ENCODE results near the gene GRIN2A. TPM values are rescaled to one million over a fixed set of nuclear protein-coding genes. Genes with fewer than 3 reads are reported as not detected.

Gene GRIN2A
- polyA plus RNA-seq, 1 donor from 2014 or later, result 0.11 TPM

- no peaks in the 10 kb centered on the region for H3K36me3 ChIP-seq (ENCODE audit: insufficient read depth, low read length)
- H4K20me1 ChIP-seq (ENCODE audit: insufficient read depth), result no peaks in the 10 kb centered on the region
- no peak overlapping the region for H3K9ac ChIP-seq (ENCODE audit: low read length)
- no peak overlapping the region for H3K4me3 ChIP-seq (ENCODE audit: low read length)
- no peaks in the 10 kb centered on the region for H3K9me2 ChIP-seq (ENCODE audit: insufficient read depth, low read length)
- no peak overlapping the region for H3K27ac ChIP-seq (ENCODE audit: low read length)
- H3K27me3 ChIP-seq (ENCODE audit: insufficient read depth, low read depth, low read length), result no peaks in the 10 kb centered on the region
- no peaks in the 10 kb centered on the region for H3K79me2 ChIP-seq (replicated peaks; ENCODE audit: insufficient read depth, low read length)
- TF ChIP-seq EZH2 (IDR thresholded peaks at IDR 0.05; ENCODE audit: borderline replicate concordance, insufficient read depth, low read length, poor library complexity, severe bottlenecking) (no peak), TAF1 (IDR thresholded peaks at IDR 0.05; ENCODE audit: low read depth) (no peak), RAD21 (conservative IDR thresholded peaks at IDR 0.05) (no peak), SMC3 (conservative IDR thresholded peaks at IDR 0.05; ENCODE audit: poor library complexity) (no peak), CTCF (IDR thresholded peaks at IDR 0.05; ENCODE audit: poor library complexity, severe bottlenecking) (no peak), REST (IDR thresholded peaks at IDR 0.05; ENCODE audit: borderline replicate concordance) (no peak), POLR2AphosphoS5 (IDR thresholded peaks at IDR 0.05) (no peak), EP300 (conservative IDR thresholded peaks at IDR 0.05; ENCODE audit: poor library complexity, severe bottlenecking) (no peak), MXI1 (conservative IDR thresholded peaks at IDR 0.05; ENCODE audit: poor library complexity, severe bottlenecking) (no peak)
- no peak overlapping the region for H3K4me2 ChIP-seq (ENCODE audit: low read length)
- no peaks in the 10 kb centered on the region for H3F3A ChIP-seq (ENCODE audit: insufficient read depth, low read length, poor library complexity, severe bottlenecking)
- H2AFZ ChIP-seq (ENCODE audit: low read depth, low read length), result no peak overlapping the region
- no peaks in the 10 kb centered on the region for H3K9me3 ChIP-seq (ENCODE audit: low read length)
Observed at GRCh38 chr16:9773289-9773688, 408.9 kb downstream of the GRIN2A start.

DNA sequence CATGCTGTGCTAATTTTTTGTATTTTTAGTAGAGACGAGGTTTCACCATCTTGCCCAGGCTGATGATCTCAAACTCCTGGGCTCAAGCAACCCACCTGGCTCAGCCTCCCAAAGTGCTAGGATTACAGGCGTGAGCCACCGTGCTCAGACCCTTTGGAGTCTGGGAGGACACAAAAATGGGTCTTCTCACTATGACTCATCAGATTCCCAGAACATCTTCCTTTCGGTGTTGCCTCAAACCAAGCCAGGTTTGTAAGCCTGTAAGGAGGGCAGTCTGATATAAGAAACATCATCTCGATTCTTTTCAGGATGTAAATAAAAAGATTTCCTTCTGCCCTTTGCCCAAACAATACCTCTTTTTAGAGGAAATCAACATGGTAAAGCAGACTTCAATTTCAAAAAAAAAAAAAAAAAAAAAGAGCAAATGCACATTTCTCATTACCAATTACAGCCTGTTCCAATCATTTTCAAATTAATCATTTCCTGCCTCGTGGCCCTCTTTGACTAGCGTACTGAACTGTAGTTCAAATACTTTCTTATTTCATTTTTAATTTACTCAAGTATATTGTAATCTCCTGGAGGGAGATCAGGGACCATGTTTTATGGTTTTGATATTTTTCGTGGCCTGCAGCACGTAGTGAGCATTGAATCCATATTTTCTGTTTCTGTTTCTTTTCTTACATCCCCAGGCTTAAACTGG is 409.6 kb downstream of the GRIN2A start:
- no peaks in the 10 kb centered on the region for H3K27me3 ChIP-seq (ENCODE audit: insufficient read depth, low read depth, low read length)
- H3K9ac ChIP-seq (ENCODE audit: low read length), result no peak overlapping the region
- no peaks in the 10 kb centered on the region for H3K36me3 ChIP-seq (ENCODE audit: insufficient read depth, low read length)
- H4K20me1 ChIP-seq (ENCODE audit: insufficient read depth), result no peaks in the 10 kb centered on the region
- no peaks in the 10 kb centered on the region for H3K79me2 ChIP-seq (replicated peaks; ENCODE audit: insufficient read depth, low read length)
- H3F3A ChIP-seq (ENCODE audit: insufficient read depth, low read length, poor library complexity, severe bottlenecking), result no peaks in the 10 kb centered on the region
- H3K4me2 ChIP-seq (ENCODE audit: low read length), result no peak overlapping the region
- no peak overlapping the region for H2AFZ ChIP-seq (ENCODE audit: low read depth, low read length)
- H3K9me2 ChIP-seq (ENCODE audit: insufficient read depth, low read length), result no peaks in the 10 kb centered on the region
- no peaks in the 10 kb centered on the region for H3K9me3 ChIP-seq (ENCODE audit: low read length)
- no peak for TF ChIP-seq POLR2AphosphoS5 (IDR thresholded peaks at IDR 0.05)
- no peak for TF ChIP-seq SMC3 (conservative IDR thresholded peaks at IDR 0.05; ENCODE audit: poor library complexity)
- no peak for TF ChIP-seq RAD21 (conservative IDR thresholded peaks at IDR 0.05)
- no peak for TF ChIP-seq REST (IDR thresholded peaks at IDR 0.05; ENCODE audit: borderline replicate concordance)
- no peak for TF ChIP-seq CTCF (IDR thresholded peaks at IDR 0.05; ENCODE audit: poor library complexity, severe bottlenecking)
- no peak for TF ChIP-seq TAF1 (IDR thresholded peaks at IDR 0.05; ENCODE audit: low read depth)
- no peak for TF ChIP-seq EP300 (conservative IDR thresholded peaks at IDR 0.05; ENCODE audit: poor library complexity, severe bottlenecking)
- TF ChIP-seq EZH2 (IDR thresholded peaks at IDR 0.05; ENCODE audit: borderline replicate concordance, insufficient read depth, low read length, poor library complexity, severe bottlenecking), result no peak
- TF ChIP-seq MXI1 (conservative IDR thresholded peaks at IDR 0.05; ENCODE audit: poor library complexity, severe bottlenecking), result no peak
- no peak overlapping the region for H3K4me3 ChIP-seq (ENCODE audit: low read length)
- no peak overlapping the region for H3K27ac ChIP-seq (ENCODE audit: low read length)
